ENCODE results near the gene EML6.

DNA sequence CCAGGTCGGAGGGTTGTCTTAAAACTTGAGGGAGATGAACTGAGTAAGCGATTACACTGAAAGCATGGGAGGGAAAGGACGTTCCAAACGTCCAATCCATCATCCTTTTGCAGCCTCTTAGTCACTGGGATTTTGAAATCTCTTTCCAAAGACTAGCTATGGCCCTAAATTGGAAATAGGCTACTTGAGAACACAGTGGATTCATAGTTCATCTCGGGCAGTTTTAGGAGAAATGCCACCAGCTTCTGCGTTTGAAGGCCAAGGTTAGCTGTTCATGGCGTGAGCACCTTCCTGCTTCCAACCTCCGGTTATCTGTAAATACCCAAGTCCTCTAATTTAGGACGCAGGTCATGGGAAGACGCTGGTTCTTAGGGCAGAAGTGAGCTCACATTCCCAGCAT lies 821 bp upstream of the EML6 start:
- TF ChIP-seq TAF1 (IDR thresholded peaks at IDR 0.05; ENCODE audit: borderline replicate concordance, low read depth, low read length) (no peak), RFX5 (IDR thresholded peaks at IDR 0.05; ENCODE audit: low read length) (no peak), YY1 (IDR thresholded peaks at IDR 0.05; ENCODE audit: low read depth) (no peak), RAD21 (IDR thresholded peaks at IDR 0.05; ENCODE audit: low read length) (no peak), MXI1 (IDR thresholded peaks at IDR 0.05; ENCODE audit: low read depth, low read length) (no peak), SMC3 (IDR thresholded peaks at IDR 0.05; ENCODE audit: low read depth, low read length) (no peak), POLR2AphosphoS5 (IDR thresholded peaks at IDR 0.05; ENCODE audit: low read depth, low read length) (no peak), RCOR1 (IDR thresholded peaks at IDR 0.05; ENCODE audit: low read length) (no peak)
- TF ChIP-seq, protein P1, sequence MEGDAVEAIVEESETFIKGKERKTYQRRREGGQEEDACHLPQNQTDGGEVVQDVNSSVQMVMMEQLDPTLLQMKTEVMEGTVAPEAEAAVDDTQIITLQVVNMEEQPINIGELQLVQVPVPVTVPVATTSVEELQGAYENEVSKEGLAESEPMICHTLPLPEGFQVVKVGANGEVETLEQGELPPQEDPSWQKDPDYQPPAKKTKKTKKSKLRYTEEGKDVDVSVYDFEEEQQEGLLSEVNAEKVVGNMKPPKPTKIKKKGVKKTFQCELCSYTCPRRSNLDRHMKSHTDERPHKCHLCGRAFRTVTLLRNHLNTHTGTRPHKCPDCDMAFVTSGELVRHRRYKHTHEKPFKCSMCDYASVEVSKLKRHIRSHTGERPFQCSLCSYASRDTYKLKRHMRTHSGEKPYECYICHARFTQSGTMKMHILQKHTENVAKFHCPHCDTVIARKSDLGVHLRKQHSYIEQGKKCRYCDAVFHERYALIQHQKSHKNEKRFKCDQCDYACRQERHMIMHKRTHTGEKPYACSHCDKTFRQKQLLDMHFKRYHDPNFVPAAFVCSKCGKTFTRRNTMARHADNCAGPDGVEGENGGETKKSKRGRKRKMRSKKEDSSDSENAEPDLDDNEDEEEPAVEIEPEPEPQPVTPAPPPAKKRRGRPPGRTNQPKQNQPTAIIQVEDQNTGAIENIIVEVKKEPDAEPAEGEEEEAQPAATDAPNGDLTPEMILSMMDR (IDR thresholded peaks at IDR 0.05) = no peak
- TF ChIP-seq, protein P2, sequence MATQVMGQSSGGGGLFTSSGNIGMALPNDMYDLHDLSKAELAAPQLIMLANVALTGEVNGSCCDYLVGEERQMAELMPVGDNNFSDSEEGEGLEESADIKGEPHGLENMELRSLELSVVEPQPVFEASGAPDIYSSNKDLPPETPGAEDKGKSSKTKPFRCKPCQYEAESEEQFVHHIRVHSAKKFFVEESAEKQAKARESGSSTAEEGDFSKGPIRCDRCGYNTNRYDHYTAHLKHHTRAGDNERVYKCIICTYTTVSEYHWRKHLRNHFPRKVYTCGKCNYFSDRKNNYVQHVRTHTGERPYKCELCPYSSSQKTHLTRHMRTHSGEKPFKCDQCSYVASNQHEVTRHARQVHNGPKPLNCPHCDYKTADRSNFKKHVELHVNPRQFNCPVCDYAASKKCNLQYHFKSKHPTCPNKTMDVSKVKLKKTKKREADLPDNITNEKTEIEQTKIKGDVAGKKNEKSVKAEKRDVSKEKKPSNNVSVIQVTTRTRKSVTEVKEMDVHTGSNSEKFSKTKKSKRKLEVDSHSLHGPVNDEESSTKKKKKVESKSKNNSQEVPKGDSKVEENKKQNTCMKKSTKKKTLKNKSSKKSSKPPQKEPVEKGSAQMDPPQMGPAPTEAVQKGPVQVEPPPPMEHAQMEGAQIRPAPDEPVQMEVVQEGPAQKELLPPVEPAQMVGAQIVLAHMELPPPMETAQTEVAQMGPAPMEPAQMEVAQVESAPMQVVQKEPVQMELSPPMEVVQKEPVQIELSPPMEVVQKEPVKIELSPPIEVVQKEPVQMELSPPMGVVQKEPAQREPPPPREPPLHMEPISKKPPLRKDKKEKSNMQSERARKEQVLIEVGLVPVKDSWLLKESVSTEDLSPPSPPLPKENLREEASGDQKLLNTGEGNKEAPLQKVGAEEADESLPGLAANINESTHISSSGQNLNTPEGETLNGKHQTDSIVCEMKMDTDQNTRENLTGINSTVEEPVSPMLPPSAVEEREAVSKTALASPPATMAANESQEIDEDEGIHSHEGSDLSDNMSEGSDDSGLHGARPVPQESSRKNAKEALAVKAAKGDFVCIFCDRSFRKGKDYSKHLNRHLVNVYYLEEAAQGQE (IDR thresholded peaks at IDR 0.05; ENCODE audit: low read depth, low read length) = no peak

All from SK-N-SH (cell line).